ENCODE results near the gene DMP1.

DNA sequence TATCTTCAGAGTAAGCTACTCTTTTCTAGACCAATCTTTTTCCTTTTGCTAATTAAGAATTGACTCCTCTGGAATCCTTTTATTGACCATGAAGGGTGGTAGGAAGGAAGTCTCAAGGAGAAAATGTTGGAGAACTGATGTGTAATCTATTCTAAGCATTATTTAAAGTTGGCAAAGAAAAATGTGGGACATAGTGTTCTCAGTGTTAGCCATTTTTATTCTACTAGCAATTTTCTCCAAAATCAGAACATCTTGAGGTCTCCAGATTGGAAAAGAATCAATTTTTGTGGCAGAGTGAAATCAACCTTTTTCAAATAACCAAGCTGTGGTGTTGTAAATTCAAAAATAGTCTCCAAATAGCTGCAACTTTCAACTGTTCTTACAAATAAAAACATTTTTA lies 18.4 kb upstream of the DMP1 start:
- TF ChIP-seq EZH2phosphoT487 (IDR thresholded peaks at IDR 0.05; ENCODE audit: borderline replicate concordance, low read depth, low read length), result no peak
- TF ChIP-seq, protein P1, sequence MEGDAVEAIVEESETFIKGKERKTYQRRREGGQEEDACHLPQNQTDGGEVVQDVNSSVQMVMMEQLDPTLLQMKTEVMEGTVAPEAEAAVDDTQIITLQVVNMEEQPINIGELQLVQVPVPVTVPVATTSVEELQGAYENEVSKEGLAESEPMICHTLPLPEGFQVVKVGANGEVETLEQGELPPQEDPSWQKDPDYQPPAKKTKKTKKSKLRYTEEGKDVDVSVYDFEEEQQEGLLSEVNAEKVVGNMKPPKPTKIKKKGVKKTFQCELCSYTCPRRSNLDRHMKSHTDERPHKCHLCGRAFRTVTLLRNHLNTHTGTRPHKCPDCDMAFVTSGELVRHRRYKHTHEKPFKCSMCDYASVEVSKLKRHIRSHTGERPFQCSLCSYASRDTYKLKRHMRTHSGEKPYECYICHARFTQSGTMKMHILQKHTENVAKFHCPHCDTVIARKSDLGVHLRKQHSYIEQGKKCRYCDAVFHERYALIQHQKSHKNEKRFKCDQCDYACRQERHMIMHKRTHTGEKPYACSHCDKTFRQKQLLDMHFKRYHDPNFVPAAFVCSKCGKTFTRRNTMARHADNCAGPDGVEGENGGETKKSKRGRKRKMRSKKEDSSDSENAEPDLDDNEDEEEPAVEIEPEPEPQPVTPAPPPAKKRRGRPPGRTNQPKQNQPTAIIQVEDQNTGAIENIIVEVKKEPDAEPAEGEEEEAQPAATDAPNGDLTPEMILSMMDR (conservative IDR thresholded peaks at IDR 0.05; ENCODE audit: low read length), result no peak
